ENCODE data around the gene DPP6.

The DPP6 gene

GRCh38 chr7:154871928-154872750 lies 819.9 kb downstream of the DPP6 start:
- DNase-seq = no peak

GRCh38 chr7:154872811-154873499 lies 820.8 kb downstream of the DPP6 start:
- no peak for DNase-seq

- DNase-seq = no peak
Measured at GRCh38 chr7:154873500-154874121, 821.4 kb downstream of the DPP6 start.

- DNase-seq = no peak
Measured at GRCh38 chr7:154874409-154875113, 822.4 kb downstream of the DPP6 start.

GRCh38 chr7:154875297-154875696 lies 823.1 kb downstream of the DPP6 start:
- DNase-seq = no peak

GRCh38 chr7:154876516-154876915 lies 824.3 kb downstream of the DPP6 start:
- DNase-seq = no peak

- DNase-seq = no peak
Measured at GRCh38 chr7:154877031-154877430, 824.8 kb downstream of the DPP6 start.

GRCh38 chr7:154879629-154880028 lies 827.4 kb downstream of the DPP6 start:
- no peak for DNase-seq

- DNase-seq = no peak
Measured at GRCh38 chr7:154880513-154880912, 828.3 kb downstream of the DPP6 start.

GRCh38 chr7:154881026-154881425 lies 828.8 kb downstream of the DPP6 start:
- DNase-seq = no peak

GRCh38 chr7:154881526-154881925 lies 829.3 kb downstream of the DPP6 start:
- DNase-seq = no peak

- no peak for DNase-seq
Measured at GRCh38 chr7:154882931-154883474, 830.8 kb downstream of the DPP6 start.

- no peak for DNase-seq
Measured at GRCh38 chr7:154884348-154884920, 832.2 kb downstream of the DPP6 start.

- DNase-seq = no peak
Measured at GRCh38 chr7:154886591-154886990, 834.4 kb downstream of the DPP6 start.

- no peak for DNase-seq
Measured at GRCh38 chr7:154888690-154889089, 836.5 kb downstream of the DPP6 start.

- no peak for DNase-seq
Measured at GRCh38 chr7:154892459-154892858, 840.3 kb downstream of the DPP6 start.

GRCh38 chr7:154896076-154896475 lies 843.9 kb downstream of the DPP6 start:
- DNase-seq = no peak

GRCh38 chr7:154898973-154899855 lies 847.0 kb downstream of the DPP6 start:
- DNase-seq = no peak

GRCh38 chr7:154899862-154900261 lies 847.7 kb downstream of the DPP6 start:
- DNase-seq = no peak

GRCh38 chr7:154902600-154903082 lies 850.4 kb downstream of the DPP6 start:
- no peak for DNase-seq

GRCh38 chr7:154903083-154903731 lies 851.0 kb downstream of the DPP6 start:
- no peak for DNase-seq
